SK-N-MC (cell line): ENCODE data around the gene RNU4-1.

Source experiments
- EZH2 ChIP-seq: fragments of 200-600 bp; sonication (generic); IDR thresholded peaks from one replicate; pipeline ENCODE4 v1.6.1; 2017; ENCODE audit warnings: antibody characterized with exemption
- FOXP2 ChIP-seq: optimal IDR thresholded peaks from 2 replicates; pipeline ENCODE3; 2011; ENCODE audit warnings: mild to moderate bottlenecking, moderate library complexity; ENCODE audit not compliant: insufficient read depth; ENCODE audit errors: extremely low read length, control extremely low read depth
- POLR2AphosphoS5 ChIP-seq: IDR thresholded peaks from 2 replicates; pipeline ENCODE4 v1.6.1; 2012; ENCODE audit warnings: mild to moderate bottlenecking, low read depth, low read length, borderline replicate concordance

- TF ChIP-seq EZH2 = no peak
- TF ChIP-seq POLR2AphosphoS5 = no peak
- no peak for TF ChIP-seq FOXP2
Observed at GRCh38 chr12:120249875-120250795, 42.9 kb downstream of the RNU4-1 start.
